ENCODE measurements around the gene DBN1.
A peak's percentile ranks its signal among the peaks of the same experiment; 100 is the strongest.
"Not testable (repeated sequence)": the region's sequence is repeated elsewhere in the genome, so short reads cannot be mapped to it uniquely, and the experiment has no call there.

DBN1 gene

DNA sequence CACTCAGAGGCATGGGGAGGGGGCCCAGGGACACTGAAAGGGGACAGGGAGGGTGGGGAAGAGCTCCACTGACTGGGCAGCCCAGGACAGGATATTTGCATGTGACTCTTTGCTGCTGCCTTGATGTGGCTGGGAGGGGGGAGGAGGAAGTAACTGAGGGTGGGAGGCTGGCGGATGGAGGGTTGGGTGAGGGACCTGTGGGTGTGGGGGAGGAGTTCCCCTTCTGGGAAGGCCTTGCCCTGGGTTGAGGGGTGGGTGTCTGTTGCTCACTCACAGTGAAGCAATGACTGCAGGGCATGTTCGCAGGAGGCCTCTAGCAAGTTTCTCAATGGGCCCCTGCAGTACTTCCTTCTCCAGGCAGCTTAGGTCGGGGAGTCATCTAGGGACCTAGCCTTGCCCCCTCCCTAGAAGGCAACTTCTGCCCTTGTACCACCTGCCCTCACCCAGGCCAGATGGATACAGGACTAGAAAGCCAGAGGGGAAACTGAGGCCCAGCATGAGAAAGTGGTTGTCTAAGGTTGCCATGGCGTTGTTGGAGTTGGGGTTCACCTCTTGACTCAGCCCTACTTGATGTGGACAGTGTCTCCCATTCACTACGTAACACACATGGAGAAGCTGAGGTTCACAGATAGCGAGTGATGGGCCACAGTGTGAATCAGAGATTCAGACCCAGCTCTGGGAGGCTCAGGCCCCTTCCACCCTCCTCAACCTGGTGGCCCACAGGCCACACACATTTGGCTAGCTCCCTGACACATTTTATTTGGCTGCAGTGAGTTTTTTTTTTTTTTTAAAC, 44.0 kb downstream of the DBN1 start:
- DNase-seq (ENCODE audit: low read depth) = peak; percentile 75

DNA sequence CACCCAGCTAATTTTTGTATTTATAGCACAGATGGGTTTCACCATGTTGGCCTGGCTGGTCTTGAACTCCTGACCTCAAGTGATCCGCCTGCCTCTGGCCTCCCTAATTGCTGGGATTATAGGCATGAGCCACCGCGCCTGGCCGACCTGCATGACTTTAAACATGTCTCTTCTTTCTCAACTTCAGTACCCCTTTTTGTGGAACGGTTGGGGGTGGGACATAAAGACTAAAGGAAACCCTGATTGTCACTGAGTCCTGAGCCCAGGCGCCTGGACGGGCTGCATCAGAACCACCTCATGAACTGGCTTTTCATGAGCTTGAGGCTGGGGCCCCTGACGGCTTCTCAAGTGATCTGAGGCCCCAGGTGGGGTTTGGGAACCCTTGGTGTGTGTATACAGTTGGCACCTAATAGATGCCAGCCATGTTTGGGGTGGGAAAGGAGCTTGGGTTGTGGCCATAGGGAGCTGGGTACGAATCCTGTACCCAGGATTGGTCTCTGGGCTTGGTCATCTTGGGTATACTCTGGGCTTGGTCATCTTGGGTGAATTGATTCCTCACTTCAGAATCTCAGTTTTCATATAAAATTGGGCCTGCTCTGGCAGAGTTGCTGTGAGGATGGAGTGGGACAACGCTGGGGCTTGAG, 44.7 kb downstream of the DBN1 start:
- DNase-seq (ENCODE audit: low read depth) = no peak

DNA sequence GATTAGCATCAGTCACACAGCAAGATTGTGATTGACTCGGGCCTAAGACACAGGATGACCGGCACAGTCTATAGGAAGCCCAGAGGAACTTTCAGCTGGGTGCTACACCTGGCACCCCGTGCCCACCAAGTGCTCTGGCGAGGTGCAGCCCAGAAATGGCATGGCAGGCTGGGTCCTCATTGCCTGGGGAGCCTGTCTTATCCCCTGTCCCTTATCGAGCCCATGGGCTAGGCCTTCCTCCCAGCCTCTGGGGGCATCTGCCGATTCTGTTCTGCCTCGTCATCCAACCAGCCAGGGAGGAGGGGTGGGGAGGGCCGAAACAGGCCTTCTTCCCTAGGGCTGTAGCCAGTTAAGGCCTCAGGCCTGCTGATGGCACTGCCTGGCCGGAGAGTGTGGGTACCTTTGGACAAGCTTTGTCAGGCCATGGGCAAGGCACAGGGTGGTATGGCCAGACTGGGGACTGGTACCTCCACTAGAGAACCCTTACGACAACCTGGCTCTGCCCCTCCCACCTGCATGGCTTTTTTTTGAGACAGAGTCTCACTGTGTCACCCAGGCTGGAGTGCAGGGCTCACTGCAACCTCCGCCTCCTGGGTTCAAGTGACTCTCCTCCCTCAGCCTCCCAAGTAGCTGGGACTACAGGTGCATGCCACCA, 45.4 kb downstream of the DBN1 start:
- no peak for DNase-seq (ENCODE audit: low read depth)

DNA sequence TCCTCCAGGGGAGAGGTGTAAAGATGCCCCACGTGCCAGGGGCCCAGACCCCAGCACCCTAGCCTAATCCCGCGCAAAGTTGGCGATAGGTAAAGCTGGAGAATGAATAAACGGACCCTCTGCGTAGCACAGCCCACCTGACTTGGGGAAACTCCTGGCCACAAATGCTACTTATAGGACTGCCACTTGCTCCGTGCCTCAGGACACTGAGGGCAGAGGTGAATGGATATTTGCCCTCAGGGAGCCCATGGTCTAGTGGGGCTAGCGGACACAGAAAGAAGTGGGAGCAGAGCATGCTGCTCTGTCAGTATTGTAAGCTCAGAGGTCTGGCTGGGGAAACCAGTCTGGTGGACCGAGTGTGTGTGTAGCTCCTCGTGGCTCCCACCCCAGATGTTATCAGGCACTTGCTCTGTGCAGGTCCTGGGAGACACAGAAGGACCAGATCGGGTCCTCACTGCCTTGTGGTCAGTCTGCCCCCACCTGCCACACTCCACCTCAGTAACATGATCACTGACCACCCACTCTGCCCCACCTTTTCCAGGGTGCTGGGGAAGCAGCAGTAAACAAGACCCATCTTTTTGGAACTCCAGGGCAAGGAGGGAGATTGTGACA, 46.1 kb downstream of the DBN1 start:
- no peak for DNase-seq (ENCODE audit: low read depth)

- DNase-seq (ENCODE audit: low read depth) = peak; percentile 65
Measured at GRCh38 chr5:177426566-177427210, 46.7 kb downstream of the DBN1 start, which contains the start of gene GRK6. Gene GRK6, plus strand, starts transcription at chr5:177426676. Its CDS starts 170 bp downstream, at chr5:177426846.

DNA sequence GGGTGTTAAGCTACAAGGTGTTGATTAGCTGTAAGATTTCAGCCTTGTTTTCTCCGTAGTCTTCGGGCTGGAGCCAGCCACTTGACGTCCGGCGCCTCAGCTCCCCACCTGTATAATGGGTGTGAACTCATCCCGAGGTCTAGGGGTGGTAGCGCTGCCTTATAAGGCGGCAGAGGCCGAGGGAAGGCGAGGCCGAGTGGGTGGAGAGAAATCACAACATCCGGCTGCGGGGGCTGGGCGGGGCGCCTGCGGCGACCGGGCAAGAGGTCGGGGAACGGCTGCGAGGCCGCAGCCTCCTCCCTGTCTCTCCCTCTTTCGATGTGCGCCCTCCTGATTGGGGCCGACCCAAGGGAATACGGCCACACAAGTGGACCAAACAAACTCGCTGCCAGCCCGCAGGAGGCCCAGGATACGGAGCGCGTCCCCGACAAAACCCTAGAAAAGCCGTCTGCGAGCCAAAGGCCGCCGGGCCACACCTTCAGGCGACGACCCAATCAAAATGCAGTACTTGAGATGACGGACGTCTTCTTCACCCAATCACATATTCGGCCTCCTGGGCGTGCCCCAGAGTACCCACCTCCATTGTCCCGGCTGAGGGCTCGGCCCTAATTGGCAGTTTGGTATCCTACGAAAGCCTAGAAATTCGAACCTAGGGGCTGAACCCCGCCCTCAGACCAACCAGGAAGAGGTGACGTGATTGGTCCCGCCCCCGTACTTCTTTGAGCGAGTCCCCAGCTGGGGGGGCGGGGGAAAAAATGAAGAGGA, 47.5 kb downstream of the DBN1 start:
- peak; percentile 98 for DNase-seq (ENCODE audit: low read depth)

- DNase-seq (ENCODE audit: low read depth) = no peak
Measured at GRCh38 chr5:177425196-177425800, 48.1 kb downstream of the DBN1 start.

DNA sequence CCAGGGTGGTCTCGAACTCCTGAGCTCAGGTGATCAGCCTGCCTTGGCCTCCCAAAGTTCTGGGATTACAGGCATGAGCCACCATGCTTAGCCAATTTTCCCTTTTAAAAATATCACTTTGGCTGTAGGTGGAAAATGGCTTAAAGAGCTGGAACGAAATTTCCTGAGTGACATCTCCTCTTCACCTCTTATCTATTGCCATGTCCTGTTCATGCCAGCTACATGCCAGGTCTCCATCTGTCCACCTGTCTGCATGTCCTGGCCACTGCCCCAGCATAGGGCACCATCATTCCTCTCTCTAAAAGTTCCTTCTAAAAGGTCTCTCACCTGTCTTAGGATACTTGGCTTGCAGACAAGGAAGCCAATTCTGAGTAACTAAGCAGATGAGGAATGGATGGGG, 49.8 kb downstream of the DBN1 start:
- no peak for DNase-seq (ENCODE audit: low read depth)

GRCh38 chr5:177421062-177421798, 52.2 kb downstream of the DBN1 start:
- DNase-seq (ENCODE audit: low read depth) = no peak

DNA sequence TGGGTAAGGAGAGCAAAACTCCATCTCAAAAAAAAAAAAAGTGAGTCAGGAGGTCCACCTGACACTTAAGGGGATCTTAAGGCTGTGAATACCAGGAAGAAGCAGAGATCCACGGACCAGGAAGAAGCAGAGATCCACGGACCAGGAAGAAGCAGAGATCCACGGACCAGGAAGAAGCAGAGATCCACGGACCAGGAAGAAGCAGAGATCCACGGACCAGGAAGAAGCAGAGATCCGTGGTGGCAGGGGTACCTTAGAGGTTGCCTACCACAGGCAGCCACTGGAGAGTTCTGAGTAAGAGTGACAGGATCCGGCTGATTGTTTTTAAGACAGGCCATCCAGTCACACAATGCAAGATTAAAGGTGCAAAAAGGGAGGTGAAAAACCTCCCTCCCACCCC, 53.0 kb downstream of the DBN1 start:
- DNase-seq (ENCODE audit: low read depth) = not testable (repeated sequence)

DNA sequence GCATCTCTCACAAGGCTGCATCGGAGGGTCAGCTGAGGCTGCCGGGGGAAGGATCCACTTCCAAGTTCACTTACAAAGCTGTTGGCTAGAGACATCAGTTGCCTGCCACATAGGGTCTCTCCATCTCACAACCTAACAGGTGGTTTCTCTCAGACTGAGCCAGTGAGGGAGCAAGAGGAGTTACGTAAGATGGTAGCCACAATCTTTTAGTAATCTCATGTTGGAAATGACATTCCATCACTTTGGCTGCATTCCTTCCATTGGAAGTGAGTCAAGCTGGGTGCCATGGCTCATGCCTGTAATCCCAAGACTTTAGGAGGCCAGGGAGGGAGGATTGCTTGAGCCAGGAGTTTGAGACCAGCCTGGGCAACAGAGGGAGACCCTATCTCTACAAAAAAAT, 54.4 kb downstream of the DBN1 start:
- DNase-seq (ENCODE audit: low read depth) = no peak

- not testable (repeated sequence) for DNase-seq (ENCODE audit: low read depth)
Measured at GRCh38 chr5:177417081-177417480, 56.4 kb downstream of the DBN1 start.

DNA sequence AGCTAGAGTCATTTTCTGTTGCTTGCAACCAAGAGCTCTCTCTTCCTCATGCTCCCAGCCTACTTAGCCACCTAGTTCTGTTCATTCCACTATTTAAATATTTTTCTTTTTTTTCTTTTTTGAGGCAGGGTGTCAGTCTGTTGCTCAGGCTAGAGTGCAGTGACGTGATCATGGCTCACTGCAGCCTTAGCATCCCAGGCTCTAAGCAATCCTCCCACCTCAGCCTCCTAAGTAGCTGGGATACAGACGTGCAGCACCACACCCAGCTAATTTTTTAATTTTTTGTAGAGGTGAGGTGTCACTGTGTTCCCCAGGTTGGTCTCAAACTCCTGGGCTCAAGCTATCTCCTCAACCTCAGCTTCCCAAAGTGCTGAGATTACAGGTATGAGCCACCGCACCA, 59.0 kb downstream of the DBN1 start:
- no peak for DNase-seq (ENCODE audit: low read depth)

- DNase-seq (ENCODE audit: low read depth) = no peak
Measured at GRCh38 chr5:177412603-177413233, 60.7 kb downstream of the DBN1 start.

DNA sequence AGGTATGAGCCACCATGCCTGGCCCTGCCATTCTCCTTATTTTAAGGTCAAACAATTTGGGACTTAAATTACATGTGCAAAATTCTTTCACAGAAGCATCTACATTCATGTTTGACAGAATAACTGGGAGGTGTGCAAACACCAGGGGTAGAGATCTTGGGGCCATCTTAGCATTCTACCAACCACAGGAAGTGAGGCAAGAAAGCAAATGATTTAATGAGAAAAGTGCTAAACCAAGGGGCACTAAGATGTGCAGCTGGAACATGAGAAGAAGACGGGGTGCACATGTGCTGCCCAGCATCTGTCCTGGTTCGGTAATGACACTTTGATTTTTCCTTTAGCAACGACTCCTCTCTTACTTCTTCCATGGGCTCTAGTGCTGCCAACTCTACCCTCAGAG, 62.9 kb downstream of the DBN1 start:
- no peak for DNase-seq (ENCODE audit: low read depth)

- DNase-seq (ENCODE audit: low read depth) = no peak
Measured at GRCh38 chr5:177409043-177409801, 64.2 kb downstream of the DBN1 start, which contains the start of gene F12. Gene F12, minus strand, starts transcription at chr5:177409564. Its CDS starts 37 bp downstream, at chr5:177409527.
